ENCODE data around the gene AGA.
A peak's percentile ranks its signal among the peaks of the same experiment; 100 is the strongest.

AGA gene

GRCh38 chr4:177441803-177442622 lies at the start of gene AGA:
Gene AGA (minus strand): TSS chr4:177442437. CDS start chr4:177442375, 62 bp downstream.
- DNase-seq (ENCODE audit: low read depth, low spot score), result peak; percentile 87

GRCh38 chr4:177492022-177492421 lies 49.8 kb upstream of the AGA start:
- no peak for DNase-seq (ENCODE audit: low read depth, low spot score)

- no peak for DNase-seq (ENCODE audit: low read depth, low spot score)
Measured at GRCh38 chr4:177490769-177491168, 48.5 kb upstream of the AGA start.

- no peak for DNase-seq (ENCODE audit: low read depth, low spot score)
Measured at GRCh38 chr4:177489471-177490246, 47.4 kb upstream of the AGA start.

GRCh38 chr4:177487977-177488376 lies 45.7 kb upstream of the AGA start:
- DNase-seq (ENCODE audit: low read depth, low spot score), result no peak

- no peak for DNase-seq (ENCODE audit: low read depth, low spot score)
Measured at GRCh38 chr4:177485528-177485927, 43.3 kb upstream of the AGA start.

GRCh38 chr4:177484613-177485021 lies 42.4 kb upstream of the AGA start:
- DNase-seq (ENCODE audit: low read depth, low spot score), result no peak

- DNase-seq (ENCODE audit: low read depth, low spot score), result no peak
Measured at GRCh38 chr4:177483760-177484159, 41.5 kb upstream of the AGA start.

GRCh38 chr4:177483271-177483670 lies 41.0 kb upstream of the AGA start:
- DNase-seq (ENCODE audit: low read depth, low spot score), result no peak

- no peak for DNase-seq (ENCODE audit: low read depth, low spot score)
Measured at GRCh38 chr4:177482367-177482766, 40.1 kb upstream of the AGA start.

GRCh38 chr4:177480795-177481194 lies 38.6 kb upstream of the AGA start:
- DNase-seq (ENCODE audit: low read depth, low spot score), result no peak

GRCh38 chr4:177479063-177479462 lies 36.8 kb upstream of the AGA start:
- DNase-seq (ENCODE audit: low read depth, low spot score), result no peak

GRCh38 chr4:177478496-177478895 lies 36.3 kb upstream of the AGA start:
- DNase-seq (ENCODE audit: low read depth, low spot score), result no peak

GRCh38 chr4:177473991-177474390 lies 31.8 kb upstream of the AGA start:
- no peak for DNase-seq (ENCODE audit: low read depth, low spot score)

- DNase-seq (ENCODE audit: low read depth, low spot score), result no peak
Measured at GRCh38 chr4:177464026-177464425, 21.8 kb upstream of the AGA start.

- no peak for DNase-seq (ENCODE audit: low read depth, low spot score)
Measured at GRCh38 chr4:177461606-177462005, 19.4 kb upstream of the AGA start.

GRCh38 chr4:177460460-177460859 lies 18.2 kb upstream of the AGA start:
- no peak for DNase-seq (ENCODE audit: low read depth, low spot score)

GRCh38 chr4:177455561-177455970 lies 13.3 kb upstream of the AGA start:
- DNase-seq (ENCODE audit: low read depth, low spot score), result no peak

GRCh38 chr4:177453116-177453515 lies 10.9 kb upstream of the AGA start:
- DNase-seq (ENCODE audit: low read depth, low spot score), result no peak

GRCh38 chr4:177451108-177451500 lies 8.9 kb upstream of the AGA start:
- no peak for DNase-seq (ENCODE audit: low read depth, low spot score)

- no peak for DNase-seq (ENCODE audit: low read depth, low spot score)
Measured at GRCh38 chr4:177450426-177451107, 8.3 kb upstream of the AGA start.

GRCh38 chr4:177448850-177449249 lies 6.6 kb upstream of the AGA start:
- no peak for DNase-seq (ENCODE audit: low read depth, low spot score)

All from smooth muscle cell of the brain vasculature (primary cell).